GM12873 (cell line): ENCODE results near the gene MYO15B.

Experiments used
- TF ChIP-seq, protein P1 (sequence below): IDR thresholded peaks from 2 replicates; pipeline ENCODE4 v1.5.1; 2012; ENCODE audit warnings: low read depth, mild to moderate bottlenecking, moderate library complexity, low read length, control low read depth; ENCODE audit not compliant: insufficient read depth; ENCODE audit errors: missing control alignments

The MYO15B gene

DNA sequence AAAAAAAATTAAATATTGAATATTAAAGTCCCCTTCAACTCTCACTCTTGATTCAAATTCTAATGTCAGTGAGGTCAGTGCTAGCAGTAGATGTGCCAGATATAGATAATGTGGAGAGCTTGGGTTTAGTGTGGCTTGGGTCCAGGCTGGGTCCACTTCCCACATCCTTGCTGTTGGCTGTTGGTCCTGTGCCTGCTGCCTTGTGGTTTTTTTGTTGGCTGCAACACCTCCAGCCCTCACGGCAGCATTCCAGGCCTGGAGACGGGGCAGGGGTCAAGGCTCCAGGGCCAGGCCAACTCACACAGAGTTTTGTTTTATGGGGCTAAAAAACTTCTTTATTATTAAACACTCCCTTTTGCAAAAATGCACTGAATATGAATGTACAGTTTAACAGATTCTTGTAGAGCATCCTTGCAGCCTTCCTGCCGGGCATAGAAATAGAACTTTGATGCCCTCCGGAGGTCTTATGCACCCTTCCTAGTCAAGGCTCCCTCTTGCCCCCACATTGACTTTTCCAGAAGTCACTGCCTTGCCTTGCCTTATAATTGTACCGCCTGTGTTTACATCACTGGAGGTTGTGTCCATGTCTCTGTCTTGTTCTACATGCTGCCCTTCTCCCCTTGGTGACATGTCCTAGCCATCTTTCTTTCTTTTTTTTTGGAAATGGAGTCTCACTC is 25.5 kb upstream of the MYO15B start:
- TF ChIP-seq, protein P1, sequence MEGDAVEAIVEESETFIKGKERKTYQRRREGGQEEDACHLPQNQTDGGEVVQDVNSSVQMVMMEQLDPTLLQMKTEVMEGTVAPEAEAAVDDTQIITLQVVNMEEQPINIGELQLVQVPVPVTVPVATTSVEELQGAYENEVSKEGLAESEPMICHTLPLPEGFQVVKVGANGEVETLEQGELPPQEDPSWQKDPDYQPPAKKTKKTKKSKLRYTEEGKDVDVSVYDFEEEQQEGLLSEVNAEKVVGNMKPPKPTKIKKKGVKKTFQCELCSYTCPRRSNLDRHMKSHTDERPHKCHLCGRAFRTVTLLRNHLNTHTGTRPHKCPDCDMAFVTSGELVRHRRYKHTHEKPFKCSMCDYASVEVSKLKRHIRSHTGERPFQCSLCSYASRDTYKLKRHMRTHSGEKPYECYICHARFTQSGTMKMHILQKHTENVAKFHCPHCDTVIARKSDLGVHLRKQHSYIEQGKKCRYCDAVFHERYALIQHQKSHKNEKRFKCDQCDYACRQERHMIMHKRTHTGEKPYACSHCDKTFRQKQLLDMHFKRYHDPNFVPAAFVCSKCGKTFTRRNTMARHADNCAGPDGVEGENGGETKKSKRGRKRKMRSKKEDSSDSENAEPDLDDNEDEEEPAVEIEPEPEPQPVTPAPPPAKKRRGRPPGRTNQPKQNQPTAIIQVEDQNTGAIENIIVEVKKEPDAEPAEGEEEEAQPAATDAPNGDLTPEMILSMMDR = no peak

DNA sequence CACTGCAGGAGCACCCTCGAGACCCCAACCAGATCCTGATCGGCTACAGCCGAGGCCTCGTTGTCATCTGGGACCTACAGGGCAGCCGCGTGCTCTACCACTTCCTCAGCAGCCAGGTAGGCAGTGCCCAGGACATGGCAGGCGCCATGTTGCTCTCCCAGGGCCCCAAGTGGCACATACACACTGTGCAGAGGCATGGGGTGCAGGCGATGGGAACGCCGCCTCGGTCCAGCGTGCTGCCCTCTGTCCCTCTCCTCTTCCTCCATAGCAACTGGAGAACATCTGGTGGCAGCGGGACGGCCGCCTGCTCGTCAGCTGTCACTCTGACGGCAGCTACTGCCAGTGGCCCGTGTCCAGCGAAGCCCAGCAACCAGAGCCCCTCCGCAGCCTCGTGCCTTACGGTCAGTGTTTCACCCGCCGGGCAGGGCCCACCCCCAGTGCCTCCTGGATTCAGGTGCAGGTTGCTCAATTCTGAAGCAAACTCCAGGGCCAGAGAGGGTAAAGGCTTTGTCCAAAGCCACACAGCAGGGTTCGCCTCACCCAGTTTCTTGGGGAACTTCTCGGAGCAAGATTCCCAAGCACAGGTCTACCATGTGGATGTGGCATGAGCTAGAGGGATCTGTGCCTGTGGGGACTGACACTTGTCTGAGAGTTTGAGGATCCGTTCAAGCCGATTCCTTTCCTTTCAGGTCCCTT is 24.4 kb upstream of the MYO15B start:
- TF ChIP-seq, protein P1 = no peak

DNA sequence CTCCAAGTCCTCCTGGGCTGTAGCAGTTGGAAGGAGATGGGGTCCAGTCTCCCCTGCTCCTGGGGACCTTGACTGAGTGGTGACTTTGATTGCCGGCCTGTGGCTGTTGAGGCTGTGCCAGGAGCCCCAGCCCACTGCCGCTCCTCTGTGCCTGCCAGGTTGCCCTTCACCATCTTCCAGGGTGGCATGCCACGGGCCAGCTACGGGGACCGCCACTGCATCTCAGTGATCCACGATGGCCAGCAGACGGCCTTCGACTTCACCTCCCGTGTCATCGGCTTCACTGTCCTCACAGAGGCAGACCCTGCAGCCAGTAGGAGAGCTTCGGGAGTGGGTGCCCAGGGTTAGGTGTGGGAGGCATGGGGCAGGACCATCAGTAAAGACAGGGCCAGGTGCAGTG is 23.4 kb upstream of the MYO15B start:
- TF ChIP-seq, protein P1 = no peak

DNA sequence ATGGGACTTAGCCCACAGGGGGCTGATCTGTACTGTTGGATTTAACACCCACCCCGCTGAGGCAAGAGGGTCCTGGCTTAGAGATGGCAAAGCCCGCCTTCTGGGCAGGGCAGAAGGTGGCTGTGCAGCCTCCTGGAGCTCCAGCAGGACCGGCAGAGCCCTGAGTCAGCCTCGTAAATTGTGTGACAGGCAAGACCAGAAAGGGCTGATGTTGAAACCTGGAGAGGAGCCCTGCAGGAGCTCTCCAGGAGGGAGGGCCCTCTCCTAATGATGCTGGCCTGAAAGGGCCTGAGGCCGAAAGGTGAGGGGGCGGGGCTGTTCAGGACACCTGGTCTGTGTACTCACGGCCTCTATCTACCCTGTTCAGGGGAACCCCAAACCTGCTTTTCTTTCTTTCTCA is 22.5 kb upstream of the MYO15B start:
- TF ChIP-seq, protein P1 = no peak

DNA sequence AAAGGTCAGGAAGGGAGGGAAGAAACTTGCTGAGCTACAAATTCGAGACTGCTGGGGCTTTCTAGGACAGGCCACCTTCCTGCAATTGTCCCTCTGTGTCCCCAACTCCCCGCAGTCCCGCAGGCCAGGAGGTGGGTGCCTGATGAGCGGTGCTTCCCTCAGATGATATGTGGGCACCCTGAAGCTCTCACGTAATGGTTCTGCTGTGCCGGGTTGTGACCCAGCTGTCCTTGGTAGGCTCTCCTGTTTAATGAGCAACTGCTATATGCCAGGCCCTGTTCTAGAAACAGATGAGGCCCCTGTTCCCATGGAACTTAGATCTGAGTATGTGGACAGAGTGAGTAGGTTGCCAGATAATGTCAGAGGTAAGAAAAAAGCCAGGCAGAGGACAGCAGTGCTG is 22.0 kb upstream of the MYO15B start:
- TF ChIP-seq, protein P1 = no peak

DNA sequence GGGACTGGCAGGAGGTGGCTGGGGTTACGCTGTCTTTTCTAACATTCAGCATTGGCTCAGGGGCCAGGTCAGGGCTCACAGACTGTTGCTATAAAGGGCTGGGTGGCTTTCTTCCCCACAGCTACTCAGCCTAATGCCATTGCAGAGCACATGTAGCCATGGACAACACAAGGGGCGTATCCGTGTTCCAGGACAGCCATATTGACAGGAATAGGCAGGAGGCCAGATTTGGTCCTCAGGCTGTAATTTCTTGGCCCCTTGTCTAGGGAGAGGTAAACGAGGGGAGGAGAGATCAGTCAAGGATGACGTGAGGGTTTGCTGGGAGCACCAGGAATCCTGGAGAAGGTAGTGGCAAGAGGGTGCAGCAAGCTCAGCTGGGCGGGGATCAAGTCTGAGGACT is 21.2 kb upstream of the MYO15B start:
- TF ChIP-seq, protein P1 = no peak

DNA sequence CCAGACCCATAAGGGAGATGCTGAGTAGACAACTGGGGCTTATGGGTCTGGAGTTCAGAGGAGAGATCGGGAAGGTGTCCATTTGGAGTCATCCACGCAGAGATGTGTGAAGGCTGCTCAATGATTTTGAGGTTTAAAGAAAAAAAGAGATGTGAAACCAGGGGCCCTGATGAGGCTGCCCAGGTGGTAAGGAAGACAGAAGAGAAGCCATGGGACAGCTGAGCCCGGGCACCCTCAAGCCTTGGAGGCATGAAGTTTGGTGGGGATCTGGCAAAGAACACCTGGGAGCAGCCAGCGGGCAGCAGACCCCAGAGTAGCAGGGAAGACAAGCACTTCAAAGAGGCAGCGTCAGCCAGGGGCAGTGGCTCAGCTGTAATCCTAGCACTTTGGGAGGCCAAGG is 20.8 kb upstream of the MYO15B start:
- TF ChIP-seq, protein P1 = no peak
